Choroid plexus epithelial cell (primary cell): ENCODE results near the gene STAG1.
A peak's percentile ranks its signal among the peaks of the same experiment; 100 is the strongest.

Experiments
- DNase-seq: peaks from one replicate; pipeline ENCODE4 v3.0.0-alpha.2; 2010; ENCODE audit warnings: low read depth
- H3K4me3 ChIP-seq: 2 replicates; pipeline ENCODE4 v1.5.1; 2011; ENCODE audit warnings: low read depth, mild to moderate bottlenecking, control low read depth, low read length, moderate library complexity
- TF ChIP-seq, protein P1 (sequence below): conservative IDR thresholded peaks from 2 replicates; pipeline ENCODE4 v1.5.1; 2011; ENCODE audit warnings: low read depth, mild to moderate bottlenecking, control low read depth, inconsistent platforms, low read length, moderate library complexity

Gene STAG1

DNA sequence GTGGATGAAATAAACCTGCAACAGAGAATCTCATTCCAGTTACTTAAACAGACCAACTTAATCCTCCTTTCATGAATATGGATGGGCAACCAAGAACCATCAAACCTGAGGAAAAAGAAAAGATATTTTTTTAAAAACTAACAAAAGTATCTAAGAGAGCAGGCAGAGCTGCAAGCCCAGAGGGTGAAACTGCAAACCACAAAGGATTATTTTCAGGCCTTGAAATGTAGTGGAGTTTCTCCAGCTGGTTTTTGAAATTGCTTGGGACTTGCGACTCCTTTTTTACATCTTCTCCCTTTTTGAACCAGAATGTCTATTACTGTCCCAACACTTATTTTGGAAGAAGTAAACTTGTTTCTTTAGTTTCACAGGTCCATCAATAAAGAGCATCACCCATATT lies 87.4 kb downstream of the STAG1 start:
- peak; percentile 9 for DNase-seq
- H3K4me3 ChIP-seq = no peak overlapping the region
- TF ChIP-seq, protein P1, sequence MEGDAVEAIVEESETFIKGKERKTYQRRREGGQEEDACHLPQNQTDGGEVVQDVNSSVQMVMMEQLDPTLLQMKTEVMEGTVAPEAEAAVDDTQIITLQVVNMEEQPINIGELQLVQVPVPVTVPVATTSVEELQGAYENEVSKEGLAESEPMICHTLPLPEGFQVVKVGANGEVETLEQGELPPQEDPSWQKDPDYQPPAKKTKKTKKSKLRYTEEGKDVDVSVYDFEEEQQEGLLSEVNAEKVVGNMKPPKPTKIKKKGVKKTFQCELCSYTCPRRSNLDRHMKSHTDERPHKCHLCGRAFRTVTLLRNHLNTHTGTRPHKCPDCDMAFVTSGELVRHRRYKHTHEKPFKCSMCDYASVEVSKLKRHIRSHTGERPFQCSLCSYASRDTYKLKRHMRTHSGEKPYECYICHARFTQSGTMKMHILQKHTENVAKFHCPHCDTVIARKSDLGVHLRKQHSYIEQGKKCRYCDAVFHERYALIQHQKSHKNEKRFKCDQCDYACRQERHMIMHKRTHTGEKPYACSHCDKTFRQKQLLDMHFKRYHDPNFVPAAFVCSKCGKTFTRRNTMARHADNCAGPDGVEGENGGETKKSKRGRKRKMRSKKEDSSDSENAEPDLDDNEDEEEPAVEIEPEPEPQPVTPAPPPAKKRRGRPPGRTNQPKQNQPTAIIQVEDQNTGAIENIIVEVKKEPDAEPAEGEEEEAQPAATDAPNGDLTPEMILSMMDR = no peak

DNA sequence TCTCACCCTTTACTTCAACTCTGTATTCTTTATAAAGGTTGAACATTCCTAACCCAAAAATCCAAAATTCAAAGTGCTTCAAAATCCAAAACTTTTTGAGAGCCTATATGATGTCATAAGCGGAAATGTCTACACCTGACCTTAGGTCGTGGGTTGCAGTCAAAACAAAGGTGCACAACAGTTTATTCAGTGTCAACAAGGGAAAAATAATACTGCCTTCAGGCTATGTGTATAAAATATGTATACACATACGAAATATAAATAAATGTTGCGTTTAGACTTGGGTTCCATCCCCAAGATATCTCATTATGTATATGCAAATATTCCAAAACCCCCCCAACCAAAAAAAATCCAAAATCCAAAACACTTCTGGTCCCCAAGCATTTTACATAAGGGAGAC lies 90.9 kb downstream of the STAG1 start:
- H3K4me3 ChIP-seq = no peak overlapping the region
- TF ChIP-seq, protein P1 = no peak
- DNase-seq = no peak

DNA sequence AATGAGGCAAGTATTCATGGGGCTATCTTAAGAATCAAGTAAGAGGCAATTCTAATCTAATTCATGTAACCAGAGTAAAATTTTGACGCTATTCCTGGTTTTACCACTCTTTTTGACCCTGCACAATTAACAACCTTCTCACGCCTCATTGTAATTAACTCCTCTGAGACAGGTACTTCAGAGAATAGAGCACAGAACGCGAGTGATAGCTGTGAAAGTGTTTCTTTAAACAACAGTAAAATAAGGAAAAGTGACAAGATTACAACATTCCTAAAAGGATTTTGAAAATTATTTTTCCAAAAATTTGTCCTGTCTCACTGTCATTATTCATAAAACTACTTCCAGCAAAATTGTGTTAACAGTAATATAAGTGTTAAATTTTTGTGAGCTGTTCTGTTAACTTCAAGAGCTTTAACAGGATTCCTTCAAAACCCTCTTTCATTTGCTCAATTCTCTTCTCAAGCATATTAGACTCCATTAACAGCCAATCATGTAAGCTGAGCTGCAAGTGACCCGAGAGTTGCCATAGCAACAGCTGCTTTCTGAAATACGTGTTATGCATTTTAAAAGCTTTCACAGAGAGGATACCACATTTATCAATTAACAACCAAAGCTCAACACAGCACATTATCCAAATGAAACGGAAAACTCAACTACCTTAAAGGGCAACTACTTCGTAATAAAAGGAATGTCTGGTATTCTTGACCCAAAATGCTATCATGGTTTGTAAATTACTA lies 93.1 kb downstream of the STAG1 start:
- no peak overlapping the region for H3K4me3 ChIP-seq
- TF ChIP-seq, protein P1 = no peak
- DNase-seq = peak; percentile 84

- TF ChIP-seq, protein P1 = no peak
- DNase-seq = no peak
These were observed 94.7 kb downstream of the STAG1 start for GRCh38 chr3:136657526-136657925.

GRCh38 chr3:136653628-136654027 lies 98.5 kb downstream of the STAG1 start:
- TF ChIP-seq, protein P1 = no peak
- DNase-seq = no peak

More at GRCh38 chr3:136657526-136657925, 94.7 kb downstream of the STAG1 start:
- H3K4me3 ChIP-seq = no peak overlapping the region

DNA sequence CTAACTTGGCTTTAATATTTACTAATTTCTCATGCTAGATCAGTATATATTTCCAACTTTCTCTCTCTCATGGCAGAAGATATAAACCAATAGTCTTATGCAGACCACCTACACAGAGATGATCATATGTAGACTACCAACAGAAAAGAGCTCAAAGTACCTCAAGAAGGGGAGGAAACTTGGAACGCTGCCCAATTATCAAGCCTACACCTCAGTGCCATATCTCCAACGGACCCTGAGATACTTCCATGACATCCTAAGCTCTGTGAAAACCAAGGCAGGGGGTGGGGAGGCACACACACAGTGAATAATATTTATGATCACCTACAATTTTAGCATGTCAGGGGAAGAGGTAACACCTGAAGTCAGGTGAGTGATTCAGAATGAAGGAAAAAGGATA lies 100.6 kb downstream of the STAG1 start:
- DNase-seq = no peak
- TF ChIP-seq, protein P1 = no peak
- no peak overlapping the region for H3K4me3 ChIP-seq

More at GRCh38 chr3:136653628-136654027, 98.5 kb downstream of the STAG1 start:
- no peak overlapping the region for H3K4me3 ChIP-seq

- DNase-seq = no peak
- TF ChIP-seq, protein P1 = no peak
- no peak overlapping the region for H3K4me3 ChIP-seq
These were observed 101.7 kb downstream of the STAG1 start for GRCh38 chr3:136650461-136650860.
